CD14-positive monocyte (primary cell): ENCODE results near the gene SMR3A. TPM values are rescaled to one million over a fixed set of nuclear protein-coding genes. Genes with fewer than 3 reads are reported as not detected.

Experiments
- DNase-seq, 3 donors: peaks; one replicate each; pipeline ENCODE4 v3.0.0-alpha.2; 2011 to 2022
- H2AFZ ChIP-seq: 2 replicates; pipeline ENCODE4 v1.6.0; 2012; ENCODE audit warnings: mild to moderate bottlenecking, low read depth, low read length, inconsistent platforms; ENCODE audit not compliant: insufficient read depth, poor library complexity, severe bottlenecking
- H3K27ac ChIP-seq, 2 donors: 1 replicate in 1 of 2; 2 replicates in 1 of 2; pipeline ENCODE4 v1.5.1; 2012 to 2013; ENCODE audit warnings: low read length in 2 of 2, control low read depth in 1 of 2, inconsistent platforms in 1 of 2, low read depth in 1 of 2, mild to moderate bottlenecking in 1 of 2
- H3K27me3 ChIP-seq, 2 donors: one replicate each; pipeline versions ENCODE4 v1.6.0 to v1.6.1; 2011 to 2013; ENCODE audit warnings: low read length in 2 of 2; ENCODE audit not compliant: control insufficient read depth in 2 of 2, insufficient read depth in 2 of 2
- H3K36me3 ChIP-seq, 2 donors: replicated peaks in 1 of 2; 1 replicate in 1 of 2; 2 replicates in 1 of 2; pipeline versions ENCODE4 v1.5.1 to v1.6.1; 2012 to 2013; ENCODE audit warnings: low read length in 2 of 2, control low read depth in 1 of 2, inconsistent platforms in 1 of 2, mild to moderate bottlenecking in 1 of 2; ENCODE audit not compliant: insufficient read depth in 2 of 2, control insufficient read depth in 1 of 2
- H3K4me1 ChIP-seq, 2 donors: 1 replicate in 1 of 2; 2 replicates in 1 of 2; pipeline versions ENCODE4 v1.5.1 to v1.6.1; 2012 to 2013; ENCODE audit warnings: low read length in 2 of 2, control low read depth in 1 of 2, inconsistent platforms in 1 of 2, mild to moderate bottlenecking in 1 of 2, moderate library complexity in 1 of 2; ENCODE audit not compliant: insufficient read depth in 2 of 2, control insufficient read depth in 1 of 2
- H3K4me2 ChIP-seq: replicated peaks from 2 replicates; pipeline ENCODE3; 2012; ENCODE audit warnings: low read length, moderate library complexity, mild to moderate bottlenecking; ENCODE audit not compliant: poor library complexity, severe bottlenecking; ENCODE audit errors: extremely low read depth
- H3K4me3 ChIP-seq, 3 experiments: fragments of 200-600 bp in 1 of 3; sonication (generic) in 1 of 3; replicated peaks in 1 of 3; 1 replicate in 2 of 3; 2 replicates in 1 of 3; pipeline ENCODE4 v1.5.1; 2011 to 2013; ENCODE audit warnings: low read length in 3 of 3, mild to moderate bottlenecking in 3 of 3, control low read depth in 2 of 3, low read depth in 2 of 3, inconsistent platforms in 1 of 3, moderate library complexity in 1 of 3
- H3K79me2 ChIP-seq: 2 replicates; pipeline ENCODE4 v1.6.0; 2012; ENCODE audit warnings: mild to moderate bottlenecking, control low read depth, inconsistent platforms, low read length, moderate library complexity; ENCODE audit not compliant: insufficient read depth
- H3K9ac ChIP-seq: 2 replicates; pipeline ENCODE4 v1.6.0; 2017; ENCODE audit warnings: low read length, mild to moderate bottlenecking; ENCODE audit not compliant: insufficient read depth, poor library complexity, severe bottlenecking
- H3K9me3 ChIP-seq, 2 donors: replicated peaks in 1 of 2; 1 replicate in 1 of 2; 2 replicates in 1 of 2; pipeline versions ENCODE4 v1.5.1 to v1.6.1; 2012 to 2013; ENCODE audit warnings: low read length in 2 of 2, control low read depth in 1 of 2; ENCODE audit not compliant: control insufficient read depth in 1 of 2, insufficient read depth in 1 of 2
- H4K20me1 ChIP-seq: 2 replicates; pipeline ENCODE4 v1.6.0; 2012; ENCODE audit warnings: mild to moderate bottlenecking, low read length, control low read depth, moderate library complexity; ENCODE audit not compliant: insufficient read depth
- H3K27ac Mint-ChIP-seq, 7 donors: one replicate each; pipeline ENCODE4 v1.8.0; 2020; ENCODE audit warnings: mild to moderate bottlenecking in 7 of 7, mixed read lengths in 7 of 7, moderate library complexity in 6 of 7, inconsistent platforms in 2 of 7
- H3K27me3 Mint-ChIP-seq, 3 donors: one replicate each; pipeline ENCODE4 v1.8.0; 2021 to 2022; ENCODE audit warnings: low read depth in 3 of 3, mild to moderate bottlenecking in 3 of 3, mixed read lengths in 3 of 3, moderate library complexity in 3 of 3, inconsistent platforms in 1 of 3
- H3K36me3 Mint-ChIP-seq, 2 donors: one replicate each; pipeline ENCODE4 v1.8.0; 2020; ENCODE audit warnings: mixed read lengths in 2 of 2, inconsistent platforms in 1 of 2, mild to moderate bottlenecking in 1 of 2
- H3K4me1 Mint-ChIP-seq: one replicate; pipeline ENCODE4 v1.8.0; 2020; ENCODE audit warnings: mild to moderate bottlenecking, mixed read lengths
- H3K4me3 Mint-ChIP-seq, 2 donors: one replicate each; pipeline ENCODE4 v1.8.0; 2020; ENCODE audit warnings: mild to moderate bottlenecking in 2 of 2, mixed read lengths in 2 of 2, moderate library complexity in 1 of 2
- H3K9me3 Mint-ChIP-seq, 7 donors: one replicate each; pipeline ENCODE4 v1.8.0; 2020 to 2022; ENCODE audit warnings: mixed read lengths in 7 of 7, mild to moderate bottlenecking in 6 of 7, moderate library complexity in 6 of 7, inconsistent platforms in 2 of 7
- WGBS: methylation state at CpG from one replicate; pipeline ENCODE4 v1.1.5; 2013; ENCODE audit warnings: missing lambda C conversion rate; ENCODE audit not compliant: insufficient coverage; 5-methylcytosine and 5-hydroxymethylcytosine counted together
- intact Hi-C, 2 donors: fragments of 100-400 bp; cut with micrococcal nuclease; formaldehyde crosslinking; loops; one replicate each; pipeline versions ENCODE4 v1.15.0 to v1.15.1; 2023
- polyA plus RNA-seq, 3 donors: library from polyadenylated mRNA; depleted of rRNA in 1 of 3; unstranded in 2 of 3; stranded (reverse) in 1 of 3; fragments of 300-500 nt in 2 of 3; fragments of >200 nt in 1 of 3; fragmentation: Illumina TruSeq in 2 of 3; gene quantifications; 1 replicate in 2 of 3; 2 replicates in 1 of 3; pipeline ENCODE4 v1.2.3, GENCODE V29; 2012 to 2021
- TF ChIP-seq, protein P1 (sequence below): fragments of 200-600 bp; IDR thresholded peaks from one replicate; pipeline ENCODE4 v1.8.0; 2022; ENCODE audit warnings: antibody characterized with exemption, mild to moderate bottlenecking

The SMR3A gene
- polyA plus RNA-seq, 3 donors = not detected

DNA sequence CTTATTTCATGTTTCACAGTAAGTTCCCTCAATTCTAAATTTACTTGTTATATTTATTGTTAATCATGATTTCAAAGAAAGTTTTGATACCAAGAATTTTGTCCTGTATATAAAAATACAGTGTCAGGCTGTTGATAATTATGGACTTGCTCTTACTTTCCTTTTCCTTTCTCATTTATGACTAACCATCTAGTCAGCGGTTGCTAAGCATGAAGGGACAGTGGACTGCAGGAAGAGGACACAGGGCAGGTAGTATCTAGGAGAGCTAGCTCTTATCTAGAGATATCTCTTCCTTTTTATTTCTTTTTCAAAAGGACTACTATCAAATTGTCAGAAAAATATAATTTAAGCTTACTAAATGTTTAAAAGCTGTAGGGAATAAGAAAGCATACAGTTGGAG lies 38.8 kb downstream of the SMR3A start:
- no peaks in the 10 kb centered on the region for H3K9me3 Mint-ChIP-seq
- H3K9ac ChIP-seq = no peak overlapping the region
- H3K79me2 ChIP-seq = no peaks in the 10 kb centered on the region
- no peaks in the 10 kb centered on the region for H3K4me1 ChIP-seq
- no peak for DNase-seq
- no peaks in the 10 kb centered on the region for H3K36me3 ChIP-seq
- H4K20me1 ChIP-seq = no peaks in the 10 kb centered on the region
- no peak overlapping the region for H3K4me2 ChIP-seq
- no peaks in the 10 kb centered on the region for H3K36me3 Mint-ChIP-seq
- intact Hi-C loops = no loop called here
- no CpG with 5 or more reads among the region's 1 CpG for WGBS
- no peaks in the 10 kb centered on the region for H3K27me3 ChIP-seq
- H3K4me3 Mint-ChIP-seq = no peak overlapping the region
- H3K27me3 Mint-ChIP-seq = no peaks in the 10 kb centered on the region
- H3K4me1 Mint-ChIP-seq = no peaks in the 10 kb centered on the region
- TF ChIP-seq, protein P1, sequence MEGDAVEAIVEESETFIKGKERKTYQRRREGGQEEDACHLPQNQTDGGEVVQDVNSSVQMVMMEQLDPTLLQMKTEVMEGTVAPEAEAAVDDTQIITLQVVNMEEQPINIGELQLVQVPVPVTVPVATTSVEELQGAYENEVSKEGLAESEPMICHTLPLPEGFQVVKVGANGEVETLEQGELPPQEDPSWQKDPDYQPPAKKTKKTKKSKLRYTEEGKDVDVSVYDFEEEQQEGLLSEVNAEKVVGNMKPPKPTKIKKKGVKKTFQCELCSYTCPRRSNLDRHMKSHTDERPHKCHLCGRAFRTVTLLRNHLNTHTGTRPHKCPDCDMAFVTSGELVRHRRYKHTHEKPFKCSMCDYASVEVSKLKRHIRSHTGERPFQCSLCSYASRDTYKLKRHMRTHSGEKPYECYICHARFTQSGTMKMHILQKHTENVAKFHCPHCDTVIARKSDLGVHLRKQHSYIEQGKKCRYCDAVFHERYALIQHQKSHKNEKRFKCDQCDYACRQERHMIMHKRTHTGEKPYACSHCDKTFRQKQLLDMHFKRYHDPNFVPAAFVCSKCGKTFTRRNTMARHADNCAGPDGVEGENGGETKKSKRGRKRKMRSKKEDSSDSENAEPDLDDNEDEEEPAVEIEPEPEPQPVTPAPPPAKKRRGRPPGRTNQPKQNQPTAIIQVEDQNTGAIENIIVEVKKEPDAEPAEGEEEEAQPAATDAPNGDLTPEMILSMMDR = no peak
- no peaks in the 10 kb centered on the region for H3K9me3 ChIP-seq
- no peak overlapping the region for H3K4me3 ChIP-seq
- H3K27ac ChIP-seq = no peak overlapping the region
- H3K27ac Mint-ChIP-seq = no peak overlapping the region
- H2AFZ ChIP-seq = no peak overlapping the region

DNA sequence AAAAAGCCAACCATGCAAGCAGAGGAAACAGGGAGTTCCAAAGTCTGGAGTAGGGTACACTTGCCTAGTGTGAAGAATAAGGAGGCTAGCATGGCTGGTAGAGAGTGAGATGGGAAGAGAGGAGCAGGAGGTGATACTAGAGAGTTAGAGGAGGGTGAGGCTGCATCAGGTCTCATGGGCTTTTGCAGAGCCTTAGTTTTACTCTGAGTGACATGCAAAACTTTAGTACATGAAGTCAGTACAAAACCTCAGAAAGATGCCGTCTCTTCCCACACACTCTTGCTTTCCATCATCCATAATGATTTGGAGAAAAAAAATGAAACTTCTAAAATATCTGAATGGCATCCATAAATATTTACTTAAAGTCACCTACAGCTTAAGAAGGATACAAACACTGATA lies 42.2 kb downstream of the SMR3A start:
- Mint-ChIP-seq H3K36me3 (no peaks in the 10 kb centered on the region), H3K9me3 (no peaks in the 10 kb centered on the region), H3K4me1 (no peaks in the 10 kb centered on the region), H3K27me3 (peaks cover 0 to 1% (median 0%) of the 10 kb centered on the region in 3 donors), H3K27ac (no peak overlapping the region), H3K4me3 (no peak overlapping the region)
- Histone ChIP-seq H2AFZ (no peak overlapping the region), H3K4me1 (no peaks in the 10 kb centered on the region), H4K20me1 (no peaks in the 10 kb centered on the region), H3K4me3 (no peak overlapping the region), H3K36me3 (no peaks in the 10 kb centered on the region), H3K27me3 (no peaks in the 10 kb centered on the region), H3K4me2 (no peak overlapping the region), H3K9me3 (no peaks in the 10 kb centered on the region), H3K79me2 (no peaks in the 10 kb centered on the region), H3K9ac (no peak overlapping the region), H3K27ac (no peak overlapping the region)
- intact Hi-C loops = no loop called here
- TF ChIP-seq, protein P1 = no peak
- DNase-seq = no peak
- no CpG with 5 or more reads among the region's 1 CpG for WGBS
